ENCODE results near the gene PPP1R12C.

The PPP1R12C gene

DNA sequence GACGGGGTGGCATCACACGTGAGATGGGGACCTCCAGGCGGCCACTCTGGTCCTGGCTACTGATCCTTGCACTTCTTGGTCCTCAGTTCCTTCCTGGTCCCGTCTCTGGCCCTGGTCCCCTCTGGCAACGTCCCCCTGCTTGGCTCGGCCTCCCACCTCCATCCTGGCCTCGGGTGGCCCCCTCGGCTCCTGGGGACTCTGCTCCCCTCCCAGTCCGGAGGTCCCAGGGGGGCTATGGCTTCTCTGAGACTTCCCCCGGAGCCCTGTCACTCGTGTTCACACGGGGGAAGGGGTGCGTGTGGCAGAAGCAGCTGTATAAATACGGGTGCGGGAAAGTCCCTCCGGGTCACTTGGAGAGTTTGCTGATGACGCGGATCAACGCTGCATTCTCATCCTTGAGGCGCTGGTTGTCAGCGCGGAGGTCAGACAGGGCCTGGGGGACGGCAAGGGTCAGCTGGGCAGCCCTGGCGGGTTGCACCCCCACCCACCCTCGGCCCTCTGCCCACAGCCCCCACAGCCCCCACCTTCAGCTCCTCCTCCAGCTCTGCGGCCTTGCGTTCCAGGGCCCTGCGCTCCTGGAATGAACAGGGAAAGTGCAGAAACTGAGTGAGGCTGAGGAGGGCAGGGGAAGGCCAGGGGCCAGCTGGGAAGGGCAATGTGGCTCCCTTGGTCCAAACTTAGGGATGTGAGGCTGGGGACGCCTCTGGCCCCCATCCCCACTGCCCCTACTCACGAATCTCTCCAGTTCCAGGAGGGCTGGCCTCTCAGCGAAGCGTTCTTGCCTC lies 26.1 kb downstream of the PPP1R12C start:
- TF ChIP-seq TAF1 (IDR thresholded peaks at IDR 0.05; ENCODE audit: borderline replicate concordance, insufficient read depth, low read length) (no peak), POLR2AphosphoS5 (IDR thresholded peaks at IDR 0.05; ENCODE audit: low read depth, low read length) (no peak), FOXP2 (optimal IDR thresholded peaks at IDR 0.05; ENCODE audit: borderline replicate concordance, extremely low read depth, extremely low read length, insufficient read depth) (no peak), SIN3A (IDR thresholded peaks at IDR 0.05; ENCODE audit: borderline replicate concordance, insufficient read depth, low read length) (no peak)
- TF ChIP-seq, protein P1, sequence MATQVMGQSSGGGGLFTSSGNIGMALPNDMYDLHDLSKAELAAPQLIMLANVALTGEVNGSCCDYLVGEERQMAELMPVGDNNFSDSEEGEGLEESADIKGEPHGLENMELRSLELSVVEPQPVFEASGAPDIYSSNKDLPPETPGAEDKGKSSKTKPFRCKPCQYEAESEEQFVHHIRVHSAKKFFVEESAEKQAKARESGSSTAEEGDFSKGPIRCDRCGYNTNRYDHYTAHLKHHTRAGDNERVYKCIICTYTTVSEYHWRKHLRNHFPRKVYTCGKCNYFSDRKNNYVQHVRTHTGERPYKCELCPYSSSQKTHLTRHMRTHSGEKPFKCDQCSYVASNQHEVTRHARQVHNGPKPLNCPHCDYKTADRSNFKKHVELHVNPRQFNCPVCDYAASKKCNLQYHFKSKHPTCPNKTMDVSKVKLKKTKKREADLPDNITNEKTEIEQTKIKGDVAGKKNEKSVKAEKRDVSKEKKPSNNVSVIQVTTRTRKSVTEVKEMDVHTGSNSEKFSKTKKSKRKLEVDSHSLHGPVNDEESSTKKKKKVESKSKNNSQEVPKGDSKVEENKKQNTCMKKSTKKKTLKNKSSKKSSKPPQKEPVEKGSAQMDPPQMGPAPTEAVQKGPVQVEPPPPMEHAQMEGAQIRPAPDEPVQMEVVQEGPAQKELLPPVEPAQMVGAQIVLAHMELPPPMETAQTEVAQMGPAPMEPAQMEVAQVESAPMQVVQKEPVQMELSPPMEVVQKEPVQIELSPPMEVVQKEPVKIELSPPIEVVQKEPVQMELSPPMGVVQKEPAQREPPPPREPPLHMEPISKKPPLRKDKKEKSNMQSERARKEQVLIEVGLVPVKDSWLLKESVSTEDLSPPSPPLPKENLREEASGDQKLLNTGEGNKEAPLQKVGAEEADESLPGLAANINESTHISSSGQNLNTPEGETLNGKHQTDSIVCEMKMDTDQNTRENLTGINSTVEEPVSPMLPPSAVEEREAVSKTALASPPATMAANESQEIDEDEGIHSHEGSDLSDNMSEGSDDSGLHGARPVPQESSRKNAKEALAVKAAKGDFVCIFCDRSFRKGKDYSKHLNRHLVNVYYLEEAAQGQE (IDR thresholded peaks at IDR 0.05; ENCODE audit: insufficient read depth in 1 of 2, low read depth in 2 of 2, low read length in 2 of 2), result no peak

DNA sequence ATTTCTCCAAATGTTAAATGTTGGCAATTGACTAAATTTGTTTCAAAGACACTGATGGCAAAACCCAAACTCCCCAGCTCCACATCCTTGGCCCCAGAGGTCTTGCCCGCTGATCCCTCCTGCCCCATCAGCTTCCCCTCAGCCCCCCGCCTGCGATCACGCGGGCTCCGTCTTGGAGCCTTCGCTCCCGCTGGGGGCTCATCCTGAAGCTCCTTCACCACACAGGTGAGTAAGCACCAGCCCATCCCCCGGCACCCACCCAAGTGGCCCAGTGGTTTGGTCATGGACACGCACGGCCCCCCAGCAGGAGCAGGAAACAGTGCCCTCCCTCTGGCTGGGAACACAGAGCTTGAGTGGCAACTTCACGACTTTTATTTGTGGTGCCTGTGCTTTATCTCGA lies 26.9 kb downstream of the PPP1R12C start:
- TF ChIP-seq TAF1 (IDR thresholded peaks at IDR 0.05; ENCODE audit: borderline replicate concordance, insufficient read depth, low read length), result no peak

DNA sequence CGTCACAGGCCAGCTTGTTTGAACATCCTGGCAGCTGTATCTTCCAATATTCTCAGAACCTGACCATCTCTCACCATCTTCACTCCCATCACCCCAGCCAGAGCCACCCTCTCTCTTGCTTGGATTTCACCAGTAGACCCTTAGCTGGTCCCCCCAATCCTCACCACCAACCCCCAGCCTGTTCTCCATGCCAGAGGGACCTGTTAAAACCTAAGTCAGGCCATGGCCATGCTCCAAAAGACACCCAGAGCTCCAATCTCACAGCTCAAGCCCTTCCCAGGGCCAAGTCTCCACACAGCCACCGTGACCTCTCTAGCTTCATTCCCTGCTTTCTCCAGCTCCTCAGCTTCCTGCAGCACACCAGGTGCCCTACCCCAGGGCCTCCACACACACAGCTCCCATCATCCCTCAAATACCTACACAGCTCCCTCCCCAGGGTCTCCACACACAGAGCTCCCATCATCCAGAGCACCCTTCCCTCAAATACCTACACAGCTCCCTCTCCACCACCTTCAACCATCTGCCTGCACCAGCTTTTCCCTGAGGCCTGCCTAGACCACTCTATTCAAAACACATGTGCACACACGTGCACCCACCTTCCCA lies 28.0 kb downstream of the PPP1R12C start:
- TF ChIP-seq TAF1 (IDR thresholded peaks at IDR 0.05; ENCODE audit: borderline replicate concordance, insufficient read depth, low read length) (no peak), SIN3A (IDR thresholded peaks at IDR 0.05; ENCODE audit: borderline replicate concordance, insufficient read depth, low read length) (no peak), FOXP2 (optimal IDR thresholded peaks at IDR 0.05; ENCODE audit: borderline replicate concordance, extremely low read depth, extremely low read length, insufficient read depth) (no peak), POLR2AphosphoS5 (IDR thresholded peaks at IDR 0.05; ENCODE audit: low read depth, low read length) (no peak)
- TF ChIP-seq, protein P1 (IDR thresholded peaks at IDR 0.05; ENCODE audit: insufficient read depth in 1 of 2, low read depth in 2 of 2, low read length in 2 of 2), result no peak

DNA sequence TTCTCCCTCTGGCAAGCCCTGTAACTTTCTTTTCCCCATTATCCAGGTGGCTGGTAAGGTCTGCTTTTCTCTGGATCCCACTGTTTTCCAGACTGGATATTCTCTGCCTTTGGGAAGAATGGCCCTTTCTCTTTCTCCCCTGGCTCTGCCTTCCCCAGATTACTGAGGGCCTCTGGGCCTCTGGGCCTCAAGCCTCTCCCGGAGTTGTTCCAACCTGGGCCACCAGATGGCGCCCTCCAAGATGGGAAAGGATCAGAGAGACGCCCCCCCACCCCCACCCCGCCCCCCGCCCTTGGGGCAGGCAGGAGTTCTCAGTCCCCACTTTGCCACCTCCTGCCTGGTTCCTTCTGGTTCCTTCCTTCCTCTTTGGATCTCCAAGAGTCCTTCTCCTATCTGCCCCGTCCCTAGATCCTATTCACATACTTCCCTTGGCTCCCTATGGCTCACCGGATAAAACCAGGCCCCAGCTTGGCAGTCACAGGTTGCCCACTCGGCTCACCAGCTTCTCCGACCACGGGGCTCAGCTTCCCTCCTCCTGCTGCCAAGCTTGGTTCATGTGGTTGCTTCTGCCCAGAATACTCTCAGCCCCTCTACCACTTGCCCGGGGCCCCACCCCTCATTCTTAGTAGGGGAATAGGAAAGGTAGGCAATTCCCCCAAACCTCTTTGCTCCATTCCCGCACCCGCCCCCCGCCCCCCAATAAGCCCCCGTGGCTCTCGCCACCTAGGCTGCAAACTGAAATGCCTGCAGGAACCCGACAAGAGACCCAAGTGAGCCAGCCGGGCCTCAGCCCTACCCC lies 28.7 kb downstream of the PPP1R12C start:
- TF ChIP-seq FOXP2 (optimal IDR thresholded peaks at IDR 0.05; ENCODE audit: borderline replicate concordance, extremely low read depth, extremely low read length, insufficient read depth) (no peak), SIN3A (IDR thresholded peaks at IDR 0.05; ENCODE audit: borderline replicate concordance, insufficient read depth, low read length) (no peak), POLR2AphosphoS5 (IDR thresholded peaks at IDR 0.05; ENCODE audit: low read depth, low read length) (no peak), TAF1 (IDR thresholded peaks at IDR 0.05; ENCODE audit: borderline replicate concordance, insufficient read depth, low read length) (no peak)
- TF ChIP-seq, protein P1 (IDR thresholded peaks at IDR 0.05; ENCODE audit: insufficient read depth in 1 of 2, low read depth in 2 of 2, low read length in 2 of 2), result no peak

DNA sequence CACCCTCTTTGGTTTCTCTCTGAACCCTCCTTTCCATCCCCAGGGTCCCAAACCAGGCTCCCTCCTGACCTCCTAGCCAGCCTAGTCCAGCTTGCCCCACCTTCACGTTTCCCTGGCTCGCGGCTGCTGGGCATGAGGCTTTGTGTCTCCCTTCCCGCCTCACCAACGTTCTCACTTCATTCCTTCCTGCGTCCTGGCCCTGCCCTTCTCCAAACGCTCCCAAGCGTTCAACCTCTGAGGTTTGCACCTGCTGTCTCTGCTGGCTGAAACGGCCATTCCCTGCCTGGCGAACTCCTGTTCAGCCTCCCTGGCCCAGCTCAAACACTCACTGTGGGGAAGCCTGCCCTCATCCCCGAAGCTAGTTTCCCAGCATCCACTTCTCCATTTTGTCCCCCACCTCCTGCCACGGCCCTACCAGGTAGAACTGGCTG lies 29.4 kb downstream of the PPP1R12C start:
- TF ChIP-seq POLR2AphosphoS5 (IDR thresholded peaks at IDR 0.05; ENCODE audit: low read depth, low read length), result no peak
- no peak for TF ChIP-seq TAF1 (IDR thresholded peaks at IDR 0.05; ENCODE audit: borderline replicate concordance, insufficient read depth, low read length)
- TF ChIP-seq, protein P1 (IDR thresholded peaks at IDR 0.05; ENCODE audit: insufficient read depth in 1 of 2, low read depth in 2 of 2, low read length in 2 of 2), result no peak
- no peak for TF ChIP-seq FOXP2 (optimal IDR thresholded peaks at IDR 0.05; ENCODE audit: borderline replicate concordance, extremely low read depth, extremely low read length, insufficient read depth)
- no peak for TF ChIP-seq SIN3A (IDR thresholded peaks at IDR 0.05; ENCODE audit: borderline replicate concordance, insufficient read depth, low read length)
